WTC11 (cell line): ENCODE results near the gene EIF2AK2. TPM values are rescaled to one million over a fixed set of nuclear protein-coding genes. Genes with fewer than 3 reads are reported as not detected.
A peak's percentile ranks its signal among the peaks of the same experiment; 100 is the strongest.

ENCODE experiments used
- ATAC-seq: fragments of 200-7000 bp; cut with Tn5 transposase; 2 replicates; pipeline ENCODE4 v1.10.0; 2021; ENCODE audit warnings: mild to moderate bottlenecking, moderate library complexity
- Bru-seq: library from RNA; stranded (reverse); fragments of 400-500 nt; gene quantifications from one replicate; lab custom pipeline; 2021; lab: Mats Ljungman, UMichigan
- CTCF ChIA-PET: fragments of 300-600 bp; sonication (Branson Sonifier 250); formaldehyde crosslinking; loops from one replicate; lab custom pipeline; 2021; ENCODE audit warnings: antibody characterized with exemption; lab: Charles Lee
- POLR2A ChIA-PET: fragments of 350-600 bp; sonication (Branson Sonifier 250); formaldehyde crosslinking; loops from one replicate; lab custom pipeline; 2021; ENCODE audit warnings: antibody characterized with exemption; lab: Charles Lee
- DNase-seq: peaks from one replicate; pipeline ENCODE4 v3.0.0; 2021; ENCODE audit warnings: low spot score
- H3K27ac Mint-ChIP-seq: 2 replicates; pipeline ENCODE4 v1.8.0; 2021; ENCODE audit warnings: mixed read lengths
- H3K27me3 Mint-ChIP-seq: 2 replicates; pipeline ENCODE4 v1.8.0; 2021; ENCODE audit warnings: low read depth, mild to moderate bottlenecking, moderate library complexity, mixed read lengths
- H3K36me3 Mint-ChIP-seq: 2 replicates; pipeline ENCODE4 v1.8.0; 2021; ENCODE audit warnings: mixed read lengths
- H3K4me1 Mint-ChIP-seq: 2 replicates; pipeline ENCODE4 v1.8.0; 2022; ENCODE audit warnings: mixed read lengths
- H3K4me3 Mint-ChIP-seq: 2 replicates; pipeline ENCODE4 v1.8.0; 2021; ENCODE audit warnings: mild to moderate bottlenecking, moderate library complexity, mixed read lengths
- H3K9me3 Mint-ChIP-seq: 2 replicates; pipeline ENCODE4 v1.8.0; 2021; ENCODE audit warnings: mixed read lengths
- ESRRA ChIP-seq: sonication (generic); formaldehyde crosslinking; IDR thresholded peaks from 2 replicates; pipeline ENCODE4 v1.8.1; 2022; ENCODE audit warnings: mild to moderate bottlenecking, missing genetic modification reagents, borderline replicate concordance
- ETV6 ChIP-seq: sonication (generic); formaldehyde crosslinking; IDR thresholded peaks from 2 replicates; pipeline ENCODE4 v1.8.1; 2022; ENCODE audit warnings: mild to moderate bottlenecking, missing genetic modification reagents
- FOXP1 ChIP-seq: sonication (generic); formaldehyde crosslinking; IDR thresholded peaks from 2 replicates; pipeline ENCODE4 v1.8.0; 2022; ENCODE audit warnings: missing genetic modification reagents, mild to moderate bottlenecking, moderate library complexity, borderline replicate concordance
- GABPB1 ChIP-seq: sonication (generic); formaldehyde crosslinking; IDR thresholded peaks from 2 replicates; pipeline ENCODE4 v1.8.1; 2023; ENCODE audit warnings: mild to moderate bottlenecking, missing genetic modification reagents
- MXD4 ChIP-seq: fragments of 250-450 bp; sonication (Bioruptor Pico); IDR thresholded peaks from 2 replicates; pipeline ENCODE4 v1.8.0; 2021; ENCODE audit warnings: mild to moderate bottlenecking, moderate library complexity, borderline replicate concordance
- MYBL2 ChIP-seq: sonication (generic); formaldehyde crosslinking; IDR thresholded peaks from 2 replicates; pipeline ENCODE4 v1.8.1; 2023; ENCODE audit warnings: mild to moderate bottlenecking, moderate library complexity, missing genetic modification reagents
- NR2C2 ChIP-seq: sonication (generic); formaldehyde crosslinking; IDR thresholded peaks from 2 replicates; pipeline ENCODE4 v1.8.0; 2022; ENCODE audit warnings: mild to moderate bottlenecking, missing genetic modification reagents
- SP1 ChIP-seq: sonication (generic); formaldehyde crosslinking; conservative IDR thresholded peaks from 2 replicates; pipeline ENCODE4 v1.8.1; 2022; ENCODE audit warnings: missing genetic modification reagents
- ZBTB21 ChIP-seq: sonication (generic); formaldehyde crosslinking; IDR thresholded peaks from 2 replicates; pipeline ENCODE4 v1.8.1; 2023; ENCODE audit warnings: mild to moderate bottlenecking, missing genetic modification reagents, borderline replicate concordance
- ZNF423 ChIP-seq: fragments of 250-450 bp; sonication (Bioruptor Pico); IDR thresholded peaks from 2 replicates; pipeline ENCODE4 v2.1.2; 2022; ENCODE audit warnings: mild to moderate bottlenecking, moderate library complexity
- long read RNA-seq, 3 experiments: library from RNA in 1 of 3; library from capped mRNA in 1 of 3; library from polyadenylated mRNA in 1 of 3; unstranded in 2 of 3; stranded (forward) in 1 of 3; transcript quantifications; one replicate each; pipeline ENCODE4 v2.0.0, GENCODE V29; 2021
- total RNA-seq: library from RNA; stranded (reverse); gene quantifications from 3 replicates; pipeline ENCODE4 v1.2.3, GENCODE V29; 2021
- TF ChIP-seq, protein P1 (sequence below): fragments of 250-450 bp; sonication (Bioruptor Pico); conservative IDR thresholded peaks from 2 replicates; pipeline ENCODE4 v1.9.0; 2021; ENCODE audit warnings: mild to moderate bottlenecking
- TF ChIP-seq, protein P2 (sequence below): fragments of 200-600 bp; IDR thresholded peaks from 2 replicates; pipeline ENCODE4 v1.8.0; 2022; ENCODE audit warnings: antibody characterized with exemption
- TF ChIP-seq, protein P3 (sequence below): sonication (generic); formaldehyde crosslinking; IDR thresholded peaks from 2 replicates; pipeline ENCODE4 v1.8.1; 2023; ENCODE audit warnings: mild to moderate bottlenecking, missing genetic modification reagents, moderate library complexity
- TF ChIP-seq, protein P4 (sequence below): sonication (generic); formaldehyde crosslinking; IDR thresholded peaks from 2 replicates; pipeline ENCODE4 v1.8.1; 2022; ENCODE audit warnings: low read depth, mild to moderate bottlenecking, moderate library complexity, missing genetic modification reagents, borderline replicate concordance
- TF ChIP-seq, protein P5 (sequence below): sonication (generic); formaldehyde crosslinking; IDR thresholded peaks from 2 replicates; pipeline ENCODE4 v1.8.0; 2022; ENCODE audit warnings: mild to moderate bottlenecking, missing genetic modification reagents

EIF2AK2 gene
- total RNA-seq (34.2 to 42.3 TPM (median 40.7 TPM) in 3 replicates), Bru-seq, nascent RNA (percentile 83 among the genes with signal in this experiment)
- long read RNA-seq, experiment 1, full-length matches to known transcripts, result 20 of 115 reads
- long read RNA-seq, experiment 1, partial matches to known transcripts, result 48 of 115 reads
- long read RNA-seq, experiment 1, other reads (novel, unspliced or antisense), result 47 of 115 reads
- long read RNA-seq, experiment 2, full-length matches to known transcripts, result 1 of 48 reads
- long read RNA-seq, experiment 2, partial matches to known transcripts, result 9 of 48 reads
- long read RNA-seq, experiment 2, other reads (novel, unspliced or antisense), result 38 of 48 reads
- long read RNA-seq, experiment 3, full-length matches to known transcripts, result 4 of 14 reads
- long read RNA-seq, experiment 3, partial matches to known transcripts, result 3 of 14 reads
- long read RNA-seq, experiment 3, other reads (novel, unspliced or antisense), result 7 of 14 reads

DNA sequence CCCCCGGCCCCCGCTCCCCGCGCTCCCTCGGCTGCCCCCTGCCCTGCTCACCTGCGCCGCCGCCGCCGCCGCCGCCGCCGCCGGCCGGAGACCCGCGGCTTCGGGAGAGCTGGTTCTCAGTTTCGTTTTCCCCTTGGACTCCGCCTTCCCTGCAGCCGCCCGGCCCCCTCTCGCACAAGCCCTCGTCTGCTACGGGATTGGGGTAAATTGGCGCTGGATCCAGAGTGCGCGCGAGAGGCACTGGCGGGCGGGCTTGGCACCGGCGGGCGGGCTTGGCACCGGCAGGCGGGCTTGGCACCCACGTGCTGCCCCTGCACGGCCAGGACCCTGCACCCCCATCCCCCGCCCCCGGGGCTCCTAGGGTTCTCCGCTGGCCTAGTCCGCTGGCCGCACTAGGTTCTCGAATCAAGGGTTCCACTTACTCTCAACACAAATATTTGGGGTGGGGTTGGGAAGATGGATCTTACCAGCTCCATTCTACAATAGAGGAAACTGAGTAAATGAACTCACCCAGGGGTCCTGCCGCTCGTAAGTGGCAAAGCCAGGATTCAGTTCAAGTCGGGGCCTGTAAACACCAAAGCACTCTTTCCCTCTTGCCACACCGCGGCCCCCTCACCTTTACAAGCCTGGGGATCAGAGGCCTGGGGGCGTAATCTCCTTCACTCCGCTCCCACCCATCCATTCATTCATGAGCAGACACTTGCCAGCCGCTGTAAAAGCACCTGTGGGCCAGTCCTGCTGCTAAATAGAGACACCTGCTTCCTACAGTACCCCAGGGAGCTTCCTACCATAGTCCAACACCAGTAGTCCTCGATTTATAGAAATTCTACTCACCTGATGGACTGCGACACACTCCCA lies at the start of gene EIF2AK2:
Gene EIF2AK2 (minus strand): TSS at position 124 of the 858 bp plus-strand sequence. CDS start 9,174 bp downstream, outside the sequence.
- Mint-ChIP-seq H3K9me3 (peaks cover 5% of the 10 kb centered on the region; the same call in 1 of the 2 replicates), H3K27ac (peak within 1 kb of the TSS; percentile 89), H3K4me3 (peak within 1 kb of the TSS; percentile 75), H3K36me3 (peaks cover 16% of the 10 kb centered on the region), H3K27me3 (no peaks in the 10 kb centered on the region), H3K4me1 (peaks cover 32% of the 10 kb centered on the region)
- CTCF ChIA-PET, result interaction anchor here (0.5 to 1.2 kb wide), 4 partner anchors 11 to 239 kb away, joined by 3 to 6 read pairs (median 4); no protein-coding TSS in a partner anchor
- TF ChIP-seq, protein P1, sequence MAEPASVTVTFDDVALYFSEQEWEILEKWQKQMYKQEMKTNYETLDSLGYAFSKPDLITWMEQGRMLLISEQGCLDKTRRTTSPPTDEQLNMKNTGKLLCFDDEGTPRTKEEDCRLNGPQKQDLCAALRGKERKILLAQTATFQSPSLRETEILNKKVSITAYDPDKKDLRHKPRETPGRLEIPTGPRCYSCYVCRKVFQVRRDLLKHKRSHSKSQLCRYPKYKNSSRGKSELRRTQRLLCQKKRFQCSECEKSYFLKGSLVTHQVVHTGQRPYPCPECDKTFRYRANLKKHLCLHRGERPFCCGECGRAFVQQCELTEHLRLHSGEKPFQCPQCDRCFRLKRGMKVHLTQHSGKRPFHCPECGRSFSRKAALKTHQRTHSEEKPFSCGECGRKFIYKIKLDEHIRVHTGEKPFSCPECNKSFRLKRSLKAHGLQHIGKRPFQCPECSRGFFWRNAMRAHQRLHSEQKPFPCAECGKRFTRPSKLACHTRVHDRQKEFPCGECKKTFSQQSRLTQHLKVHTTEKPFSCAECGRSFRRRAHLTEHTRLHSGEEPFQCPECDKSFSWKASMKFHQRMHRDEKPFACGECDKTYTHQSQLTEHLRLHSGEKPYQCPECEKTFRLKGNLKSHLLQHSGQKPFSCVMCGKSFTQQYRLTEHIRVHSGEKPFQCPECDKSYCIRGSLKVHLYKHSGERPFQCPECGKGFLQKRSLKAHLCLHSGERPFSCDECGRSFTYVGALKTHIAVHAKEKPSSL, result no peak
- TF ChIP-seq MYBL2 (CRISPR knock-in tag) (no peak), ESRRA (CRISPR knock-in tag) (no peak), MXD4 (CRISPR knock-in tag) (no peak), GABPB1 (CRISPR knock-in tag) (no peak), ZNF423 (CRISPR knock-in tag) (no peak), FOXP1 (CRISPR knock-in tag) (peak; percentile 48; the same call in 1 of the 2 replicates), ETV6 (CRISPR knock-in tag) (no peak), ZBTB21 (CRISPR knock-in tag) (0 out of 2 replicates have a peak, but pooled peaks have one; percentile 26), NR2C2 (no peak), SP1 (CRISPR knock-in tag) (no peak)
- TF ChIP-seq, protein P2, sequence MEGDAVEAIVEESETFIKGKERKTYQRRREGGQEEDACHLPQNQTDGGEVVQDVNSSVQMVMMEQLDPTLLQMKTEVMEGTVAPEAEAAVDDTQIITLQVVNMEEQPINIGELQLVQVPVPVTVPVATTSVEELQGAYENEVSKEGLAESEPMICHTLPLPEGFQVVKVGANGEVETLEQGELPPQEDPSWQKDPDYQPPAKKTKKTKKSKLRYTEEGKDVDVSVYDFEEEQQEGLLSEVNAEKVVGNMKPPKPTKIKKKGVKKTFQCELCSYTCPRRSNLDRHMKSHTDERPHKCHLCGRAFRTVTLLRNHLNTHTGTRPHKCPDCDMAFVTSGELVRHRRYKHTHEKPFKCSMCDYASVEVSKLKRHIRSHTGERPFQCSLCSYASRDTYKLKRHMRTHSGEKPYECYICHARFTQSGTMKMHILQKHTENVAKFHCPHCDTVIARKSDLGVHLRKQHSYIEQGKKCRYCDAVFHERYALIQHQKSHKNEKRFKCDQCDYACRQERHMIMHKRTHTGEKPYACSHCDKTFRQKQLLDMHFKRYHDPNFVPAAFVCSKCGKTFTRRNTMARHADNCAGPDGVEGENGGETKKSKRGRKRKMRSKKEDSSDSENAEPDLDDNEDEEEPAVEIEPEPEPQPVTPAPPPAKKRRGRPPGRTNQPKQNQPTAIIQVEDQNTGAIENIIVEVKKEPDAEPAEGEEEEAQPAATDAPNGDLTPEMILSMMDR, result no peak
- TF ChIP-seq, protein P3, sequence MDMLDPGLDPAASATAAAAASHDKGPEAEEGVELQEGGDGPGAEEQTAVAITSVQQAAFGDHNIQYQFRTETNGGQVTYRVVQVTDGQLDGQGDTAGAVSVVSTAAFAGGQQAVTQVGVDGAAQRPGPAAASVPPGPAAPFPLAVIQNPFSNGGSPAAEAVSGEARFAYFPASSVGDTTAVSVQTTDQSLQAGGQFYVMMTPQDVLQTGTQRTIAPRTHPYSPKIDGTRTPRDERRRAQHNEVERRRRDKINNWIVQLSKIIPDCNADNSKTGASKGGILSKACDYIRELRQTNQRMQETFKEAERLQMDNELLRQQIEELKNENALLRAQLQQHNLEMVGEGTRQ (CRISPR knock-in tag), result no peak
- TF ChIP-seq, protein P4, sequence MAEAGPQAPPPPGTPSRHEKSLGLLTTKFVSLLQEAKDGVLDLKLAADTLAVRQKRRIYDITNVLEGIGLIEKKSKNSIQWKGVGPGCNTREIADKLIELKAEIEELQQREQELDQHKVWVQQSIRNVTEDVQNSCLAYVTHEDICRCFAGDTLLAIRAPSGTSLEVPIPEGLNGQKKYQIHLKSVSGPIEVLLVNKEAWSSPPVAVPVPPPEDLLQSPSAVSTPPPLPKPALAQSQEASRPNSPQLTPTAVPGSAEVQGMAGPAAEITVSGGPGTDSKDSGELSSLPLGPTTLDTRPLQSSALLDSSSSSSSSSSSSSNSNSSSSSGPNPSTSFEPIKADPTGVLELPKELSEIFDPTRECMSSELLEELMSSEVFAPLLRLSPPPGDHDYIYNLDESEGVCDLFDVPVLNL (CRISPR knock-in tag), result no peak
- TF ChIP-seq, protein P5, sequence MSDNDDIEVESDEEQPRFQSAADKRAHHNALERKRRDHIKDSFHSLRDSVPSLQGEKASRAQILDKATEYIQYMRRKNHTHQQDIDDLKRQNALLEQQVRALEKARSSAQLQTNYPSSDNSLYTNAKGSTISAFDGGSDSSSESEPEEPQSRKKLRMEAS, result peak; percentile 2; the same call in 1 of the 2 replicates
- POLR2A ChIA-PET, result no interaction called here
- peak; percentile 87 for DNase-seq
- peak; percentile 94 for ATAC-seq
